Lower leg skin (tissue), 4 donors: ENCODE data around the gene CFDP1. TPM values are rescaled to one million over a fixed set of nuclear protein-coding genes. Genes with fewer than 3 reads are reported as not detected.

Source experiments
- DNase-seq, 2 donors: peaks; one replicate each; pipeline ENCODE4 v3.0.0-alpha.2; 2019; ENCODE audit warnings: low spot score in 2 of 2
- H3K4me3 ChIP-seq: fragments of 200-600 bp; sonication (generic); 2 replicates; pipeline ENCODE4 v1.5.1; 2017; ENCODE audit warnings: mild to moderate bottlenecking, low read depth; ENCODE audit not compliant: poor library complexity, severe bottlenecking
- POLR2A ChIP-seq, 2 donors: fragments of 450-650 bp; IDR thresholded peaks; one replicate each; pipeline ENCODE4 v1.6.1; 2016 to 2017; ENCODE audit warnings: antibody characterized with exemption in 2 of 2, mild to moderate bottlenecking in 1 of 2, moderate library complexity in 1 of 2
- WGBS, 2 donors: methylation state at CpG; one replicate each; pipeline ENCODE4 v1.1.5; 2018; 5-methylcytosine and 5-hydroxymethylcytosine counted together
- intact Hi-C: fragments of 100-400 bp; cut with DNase I; formaldehyde crosslinking; loops from one replicate; pipeline ENCODE4 v1.15.0; 2023; ENCODE audit warnings: low total_unique reads
- total RNA-seq, 4 donors: library from RNA; depleted of rRNA; stranded (reverse); fragments of >200 nt; gene quantifications; one replicate each; pipeline ENCODE4 v1.1.0, GENCODE V29; 2016
- TF ChIP-seq, protein P1 (sequence below), 3 donors: fragments of 450-650 bp; IDR thresholded peaks; one replicate each; pipeline ENCODE4 v1.5.1; 2016; ENCODE audit warnings: antibody characterized with exemption in 3 of 3, mild to moderate bottlenecking in 3 of 3, moderate library complexity in 2 of 3

CFDP1 gene
- 10 to 100 TPM; 43.1 to 52.3 (median 49.5) TPM for total RNA-seq

DNA sequence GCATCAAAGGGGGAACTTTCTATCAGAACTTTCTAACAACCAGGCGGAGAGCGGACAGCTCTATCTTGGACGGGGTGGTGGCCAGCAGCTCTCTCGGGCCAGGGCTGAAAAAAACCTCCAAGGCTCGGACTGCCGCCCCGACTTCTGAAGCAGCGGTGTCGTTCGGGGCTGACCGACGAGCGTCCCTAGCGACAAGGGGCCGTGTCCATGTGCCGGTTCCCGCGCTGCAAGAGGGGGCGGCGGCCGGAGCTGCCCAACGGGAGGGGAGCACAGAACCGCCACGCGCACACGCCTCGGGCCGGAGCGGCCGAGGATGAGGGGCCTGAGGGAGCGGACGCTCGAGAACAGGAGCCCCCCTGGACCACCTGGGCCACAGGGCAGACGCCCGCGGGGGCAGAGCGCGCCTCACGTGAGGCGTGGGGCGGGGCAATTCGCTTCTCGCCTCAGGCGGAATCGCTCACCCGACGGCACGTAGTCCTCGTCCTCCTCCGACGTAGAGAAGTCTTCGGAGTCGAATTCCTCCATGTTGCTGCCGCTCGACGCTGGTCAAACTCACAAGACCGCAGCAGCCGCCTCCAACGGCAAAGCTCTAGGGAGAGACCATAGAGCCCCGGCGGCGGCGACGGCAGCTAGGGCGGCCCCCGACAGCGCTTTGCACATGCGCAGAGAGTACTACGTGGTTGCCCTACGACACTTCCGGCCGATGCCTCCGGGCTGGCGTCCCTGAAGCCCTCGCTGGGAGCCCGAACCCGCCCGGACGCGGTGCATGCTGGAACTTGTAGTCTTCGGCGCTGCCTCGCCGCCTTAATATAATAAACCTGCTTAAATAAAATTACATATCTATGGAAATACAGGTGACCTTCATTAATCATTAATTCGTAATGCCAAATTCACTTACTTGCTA is at the start of gene CFDP1:
Gene CFDP1 (minus strand): TSS at position 676 of the 904 bp plus-strand sequence. CDS start 151 bp downstream, at position 525.
- DNase-seq: peak; percentile 95 to 99
- intact Hi-C loops: no loop called here
- H3K4me3 ChIP-seq: peak within 1 kb of the TSS; percentile 87
- 0 to 1% methylated on average over 33 to 48 of the region's 85 CpGs for WGBS, 2 donors
- TF ChIP-seq, protein P1, sequence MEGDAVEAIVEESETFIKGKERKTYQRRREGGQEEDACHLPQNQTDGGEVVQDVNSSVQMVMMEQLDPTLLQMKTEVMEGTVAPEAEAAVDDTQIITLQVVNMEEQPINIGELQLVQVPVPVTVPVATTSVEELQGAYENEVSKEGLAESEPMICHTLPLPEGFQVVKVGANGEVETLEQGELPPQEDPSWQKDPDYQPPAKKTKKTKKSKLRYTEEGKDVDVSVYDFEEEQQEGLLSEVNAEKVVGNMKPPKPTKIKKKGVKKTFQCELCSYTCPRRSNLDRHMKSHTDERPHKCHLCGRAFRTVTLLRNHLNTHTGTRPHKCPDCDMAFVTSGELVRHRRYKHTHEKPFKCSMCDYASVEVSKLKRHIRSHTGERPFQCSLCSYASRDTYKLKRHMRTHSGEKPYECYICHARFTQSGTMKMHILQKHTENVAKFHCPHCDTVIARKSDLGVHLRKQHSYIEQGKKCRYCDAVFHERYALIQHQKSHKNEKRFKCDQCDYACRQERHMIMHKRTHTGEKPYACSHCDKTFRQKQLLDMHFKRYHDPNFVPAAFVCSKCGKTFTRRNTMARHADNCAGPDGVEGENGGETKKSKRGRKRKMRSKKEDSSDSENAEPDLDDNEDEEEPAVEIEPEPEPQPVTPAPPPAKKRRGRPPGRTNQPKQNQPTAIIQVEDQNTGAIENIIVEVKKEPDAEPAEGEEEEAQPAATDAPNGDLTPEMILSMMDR (IDR thresholded peaks at IDR 0.05): peak in 1 of 3 donors; percentile 5
- TF ChIP-seq POLR2A (IDR thresholded peaks at IDR 0.05): no peak

DNA sequence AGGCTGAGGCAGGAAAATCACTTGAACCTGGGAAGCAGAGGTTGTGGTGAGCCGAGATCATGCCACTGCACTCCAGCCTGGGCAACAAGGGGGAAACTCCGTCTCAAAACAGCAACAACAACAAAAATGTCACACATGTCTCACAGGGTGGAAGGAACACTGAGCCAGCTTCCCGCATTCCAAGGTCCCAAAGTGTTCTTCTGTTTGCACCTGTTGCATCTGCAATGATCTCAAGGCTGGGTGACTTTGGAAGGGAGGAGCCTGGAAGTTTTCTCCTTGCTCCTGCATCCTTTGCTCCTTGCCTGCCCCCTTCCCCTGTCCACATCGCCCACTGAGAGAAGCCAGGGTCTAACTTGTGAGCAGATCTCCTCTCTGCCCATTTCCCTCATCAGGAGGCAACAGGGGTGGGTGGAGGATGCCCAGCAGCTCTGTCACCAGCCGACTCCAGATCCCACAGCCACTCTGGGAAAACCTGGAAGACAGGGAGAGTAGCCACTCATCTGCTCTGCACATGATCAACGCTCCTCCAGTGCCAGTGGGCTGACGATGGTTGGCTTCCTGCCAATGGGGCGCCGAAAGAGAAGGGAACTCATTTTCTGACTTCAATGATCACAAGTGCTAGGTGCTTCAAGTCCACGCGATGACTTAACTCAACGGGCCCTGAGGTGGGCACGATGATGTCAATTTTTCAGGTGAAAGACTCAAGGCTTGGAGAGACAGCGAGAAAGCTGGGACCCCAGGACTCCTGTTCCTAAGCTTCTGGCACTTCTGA is 49.3 kb upstream of the CFDP1 start:
- no peak for DNase-seq
- no peak overlapping the region for H3K4me3 ChIP-seq
- no peak for TF ChIP-seq POLR2A (IDR thresholded peaks at IDR 0.05)
- TF ChIP-seq, protein P1 (IDR thresholded peaks at IDR 0.05): no peak
- intact Hi-C loops: loop anchor here (2.0 kb wide), 1 partner anchor 50 kb away; no protein-coding TSS in a partner anchor
- WGBS, 2 donors: 51 to 61% methylated on average over 13 to 14 of the region's 14 CpGs

DNA sequence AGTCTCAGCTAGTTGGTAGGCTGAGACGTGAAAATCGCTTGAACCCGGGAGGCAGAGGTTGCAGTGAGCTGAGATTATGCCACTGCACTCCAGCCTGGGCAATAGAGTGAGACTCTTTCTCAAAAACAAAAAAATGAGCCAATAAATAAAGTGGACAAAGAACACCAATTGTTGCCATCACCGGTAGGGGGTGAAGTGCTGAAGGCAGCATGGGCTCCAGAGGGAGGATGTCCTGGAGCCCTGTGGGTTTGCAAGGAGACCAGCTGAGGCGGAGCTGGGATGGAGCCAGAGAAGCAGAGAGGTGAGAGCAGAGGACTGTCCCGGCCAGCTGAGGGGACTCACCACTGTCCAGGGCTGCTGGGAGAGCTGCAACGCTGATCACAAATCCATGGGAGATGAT is 48.2 kb upstream of the CFDP1 start:
- WGBS, 2 donors: 87 to 92% methylated on average over 7 of the region's 7 CpGs
- DNase-seq: no peak

DNA sequence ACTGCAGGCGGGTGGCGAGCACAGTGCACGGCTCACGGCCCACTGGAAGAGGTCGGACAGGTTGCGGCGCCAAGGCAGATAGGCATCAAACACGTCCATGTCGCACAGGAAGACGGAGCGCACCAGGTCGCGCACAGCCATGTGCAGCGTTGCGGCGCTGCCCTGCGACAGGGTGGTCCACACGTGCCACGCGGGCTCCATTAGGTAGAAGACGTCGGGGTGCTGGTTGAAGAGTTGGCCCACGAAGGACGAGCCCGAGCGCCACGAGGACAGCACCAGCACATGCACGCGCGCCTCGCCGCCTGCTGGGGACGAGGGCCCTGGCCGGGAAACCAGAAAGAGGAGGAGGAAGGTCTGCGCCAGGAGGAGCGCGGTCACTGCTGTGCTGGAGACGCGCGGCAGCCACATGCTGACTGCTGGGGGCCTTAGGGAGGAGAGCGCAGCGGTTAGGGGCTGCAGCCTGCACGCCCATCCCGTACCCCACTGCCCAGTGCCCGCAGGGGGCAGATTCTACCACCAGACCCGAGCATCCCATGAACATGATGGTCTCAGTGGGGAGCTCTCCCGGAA is 46.2 kb upstream of the CFDP1 start:
- H3K4me3 ChIP-seq: no peak overlapping the region
- intact Hi-C loops: no loop called here
- no peak for DNase-seq
- TF ChIP-seq, protein P1 (IDR thresholded peaks at IDR 0.05): no peak
- TF ChIP-seq POLR2A (IDR thresholded peaks at IDR 0.05): no peak
- 94 to 95% methylated on average over 45 to 47 of the region's 47 CpGs for WGBS, 2 donors

More for the DNA sequence above, 48.2 kb upstream of the CFDP1 start:
- no peak for TF ChIP-seq POLR2A (IDR thresholded peaks at IDR 0.05)
- TF ChIP-seq, protein P1 (IDR thresholded peaks at IDR 0.05): no peak
- intact Hi-C loops: no loop called here
- no peak overlapping the region for H3K4me3 ChIP-seq

DNA sequence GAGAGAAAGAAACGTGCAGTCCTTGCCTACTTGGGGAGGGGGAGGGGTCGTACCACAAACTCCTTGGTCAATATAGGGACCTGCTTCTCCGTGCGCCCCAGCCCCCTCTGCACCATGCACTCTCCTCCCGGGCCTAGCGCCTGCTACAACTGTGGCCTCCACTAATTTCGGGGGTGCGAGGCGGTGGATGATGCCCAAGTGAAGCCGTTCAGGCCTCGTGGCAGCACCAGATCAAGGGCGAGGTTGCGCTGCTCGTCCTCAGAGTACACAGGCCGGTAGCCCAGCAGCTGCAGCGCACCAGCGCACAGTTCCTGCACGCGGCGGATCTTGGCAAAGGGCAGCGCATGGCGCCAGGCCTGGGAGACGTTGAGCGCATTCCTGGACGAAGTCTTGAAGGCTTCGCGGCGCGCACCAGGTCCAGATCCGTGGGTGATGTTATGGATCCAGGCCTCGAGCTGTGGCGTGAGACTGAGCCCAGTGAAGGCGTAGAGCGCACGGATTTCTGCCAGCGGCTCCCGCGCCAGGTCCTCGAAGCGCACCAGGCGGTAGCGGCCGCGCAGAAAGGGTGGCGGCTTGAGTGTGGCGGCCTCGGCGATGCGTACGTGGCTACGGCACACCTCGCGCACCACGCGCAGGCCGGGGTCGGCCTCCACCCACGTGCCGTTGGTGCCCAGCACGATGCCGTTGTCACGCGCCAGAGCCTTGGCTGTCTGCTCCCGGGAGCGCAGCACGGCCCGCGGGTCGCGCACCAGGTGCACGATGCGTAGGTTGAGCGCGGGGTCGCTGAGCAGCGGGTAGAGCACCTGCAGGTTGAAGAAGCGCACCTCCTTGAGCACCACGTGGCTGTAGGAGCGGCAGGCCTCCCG is 45.4 kb upstream of the CFDP1 start:
- no peak overlapping the region for H3K4me3 ChIP-seq
- intact Hi-C loops: no loop called here
- no peak for DNase-seq
- WGBS, 2 donors: 95 to 96% methylated on average over 80 of the region's 80 CpGs
- TF ChIP-seq POLR2A (IDR thresholded peaks at IDR 0.05): no peak
- TF ChIP-seq, protein P1 (IDR thresholded peaks at IDR 0.05): no peak
